Bone marrow (tissue), 2 donors: ENCODE results near the gene TAF7.
"Not testable (repeated sequence)": the region's sequence is repeated elsewhere in the genome, so short reads cannot be mapped to it uniquely, and the experiment has no call there.

ENCODE experiments used
- DNase-seq, 2 donors: peaks; one replicate each; lab custom pipeline; 2025; lab: John Stamatoyannopoulos, UW

The TAF7 gene

GRCh38 chr5:141338538-141339306 is 18.1 kb upstream of the TAF7 start, which contains the start of gene PCDHGA2:
Gene PCDHGA2, plus strand, starts transcription at chr5:141338760.
- DNase-seq = no peak

GRCh38 chr5:141332571-141332970 is 12.0 kb upstream of the TAF7 start:
- not testable (repeated sequence) for DNase-seq

DNA sequence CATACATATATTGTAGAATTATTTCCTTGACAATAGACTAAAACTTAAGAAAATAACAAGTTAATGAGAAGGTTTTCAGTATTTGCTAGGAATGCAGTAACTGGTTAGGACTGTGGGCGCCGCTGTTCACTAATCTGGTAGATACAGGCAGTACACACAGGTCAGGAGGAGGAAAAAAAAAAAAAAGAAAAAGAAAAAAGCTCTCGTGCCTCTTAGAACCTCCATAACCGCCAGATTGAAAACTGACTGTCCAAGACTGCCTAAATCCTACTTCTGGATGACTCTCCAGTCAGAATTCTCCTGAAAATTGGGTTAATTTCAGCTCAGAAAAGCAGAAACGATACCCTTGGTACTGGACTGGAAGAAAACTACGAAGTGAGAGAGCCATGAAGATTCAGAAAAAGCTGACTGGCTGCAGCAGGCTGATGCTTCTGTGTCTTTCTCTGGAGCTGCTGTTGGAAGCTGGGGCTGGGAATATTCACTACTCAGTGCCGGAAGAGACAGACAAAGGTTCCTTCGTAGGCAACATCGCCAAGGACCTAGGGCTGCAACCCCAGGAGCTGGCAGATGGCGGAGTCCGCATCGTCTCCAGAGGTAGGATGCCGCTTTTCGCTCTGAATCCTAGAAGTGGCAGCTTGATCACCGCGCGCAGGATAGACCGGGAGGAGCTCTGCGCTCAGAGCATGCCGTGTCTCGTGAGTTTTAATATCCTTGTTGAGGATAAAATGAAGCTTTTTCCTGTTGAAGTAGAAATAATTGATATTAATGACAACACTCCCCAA is 9.9 kb upstream of the TAF7 start, which contains the start of gene PCDHGA1:
Gene PCDHGA1 (plus strand): TSS at position 216 of the 782 bp plus-strand sequence.
- no peak for DNase-seq

GRCh38 chr5:141328231-141328630 is 7.6 kb upstream of the TAF7 start:
- no peak for DNase-seq

DNA sequence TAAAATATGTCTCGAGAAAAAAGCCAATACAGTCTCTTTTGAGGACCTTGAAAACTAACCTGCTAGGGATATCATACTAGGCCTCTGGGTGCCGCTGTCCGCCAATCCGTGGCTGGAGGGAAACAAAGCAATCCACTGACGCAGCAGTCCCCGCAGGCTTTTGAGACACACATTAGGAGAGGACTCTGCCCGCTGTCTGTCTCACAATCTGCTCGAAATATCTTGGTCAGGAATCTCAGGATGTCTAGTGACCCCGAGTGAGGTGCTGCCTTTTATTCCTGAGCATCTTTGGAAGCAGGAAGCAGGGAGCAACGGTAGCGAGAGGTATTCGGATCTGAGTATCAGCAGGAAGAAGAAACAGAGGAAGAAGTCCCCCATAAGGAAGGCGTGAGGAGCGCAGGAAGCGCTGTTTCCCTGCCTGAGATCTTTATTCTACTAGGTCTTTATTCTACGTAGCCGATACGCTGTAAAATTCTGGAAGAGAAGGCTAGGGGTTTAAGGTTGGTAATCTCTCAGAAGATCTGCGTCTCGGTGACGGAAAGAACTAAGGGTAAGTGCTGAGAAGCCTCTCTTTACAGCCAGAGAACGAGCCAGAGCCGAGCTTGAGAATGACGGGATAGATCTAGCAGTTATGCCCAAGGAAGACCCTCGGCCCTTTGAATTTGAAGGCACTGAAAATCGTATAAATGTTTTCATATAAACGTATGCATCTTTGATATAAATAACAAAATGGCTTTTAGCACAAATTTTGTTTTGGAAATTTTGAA is 5.7 kb upstream of the TAF7 start:
- DNase-seq = peak in 1 of 2 donors; percentile 65

- no peak for DNase-seq
These were observed 1.7 kb upstream of the TAF7 start for GRCh38 chr5:141322261-141322660.

DNA sequence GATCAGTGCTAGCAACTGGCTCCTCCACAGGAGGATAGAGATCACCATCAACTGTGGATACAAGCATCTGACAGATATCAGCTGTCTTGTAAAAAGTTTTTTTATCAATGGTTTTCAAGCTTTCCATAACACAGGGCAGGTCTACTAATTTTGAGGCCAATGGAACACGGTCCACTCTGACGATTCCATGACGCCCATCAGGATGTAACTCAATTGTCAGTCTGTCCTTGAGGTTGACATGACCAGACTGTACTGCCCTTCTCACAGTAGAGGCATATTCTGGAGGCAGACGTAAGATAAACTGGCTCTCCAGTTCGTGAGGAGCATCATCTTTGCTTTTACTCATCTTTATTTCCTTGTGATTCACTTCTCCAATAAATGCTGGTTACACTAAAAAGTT is 885 bp downstream of the TAF7 start:
- no peak for DNase-seq

GRCh38 chr5:141319202-141319601 is 1.4 kb downstream of the TAF7 start:
- DNase-seq = no peak

- not testable (repeated sequence) for DNase-seq
These were observed 3.6 kb downstream of the TAF7 start for GRCh38 chr5:141316963-141317362.

DNA sequence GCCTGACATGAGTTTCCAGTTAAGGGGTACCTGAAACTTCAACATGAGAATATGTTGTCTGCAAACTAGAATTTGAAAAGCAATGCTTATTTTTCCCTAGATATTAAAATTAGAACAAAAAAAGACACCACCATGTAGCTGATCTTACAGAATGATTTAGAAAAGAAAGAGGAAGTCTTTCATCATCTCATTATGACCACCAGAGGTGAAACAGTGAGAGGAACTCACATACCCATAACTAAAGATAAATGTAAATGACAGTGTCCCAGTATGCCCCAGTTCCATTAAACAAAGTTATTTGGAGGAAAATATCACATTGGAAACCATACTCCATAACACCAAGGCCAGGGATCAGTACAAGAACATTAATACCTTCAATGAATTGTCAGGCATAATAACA is 6.9 kb downstream of the TAF7 start:
- DNase-seq = no peak

- no peak for DNase-seq
These were observed 14.0 kb downstream of the TAF7 start for GRCh38 chr5:141306630-141307029.

DNA sequence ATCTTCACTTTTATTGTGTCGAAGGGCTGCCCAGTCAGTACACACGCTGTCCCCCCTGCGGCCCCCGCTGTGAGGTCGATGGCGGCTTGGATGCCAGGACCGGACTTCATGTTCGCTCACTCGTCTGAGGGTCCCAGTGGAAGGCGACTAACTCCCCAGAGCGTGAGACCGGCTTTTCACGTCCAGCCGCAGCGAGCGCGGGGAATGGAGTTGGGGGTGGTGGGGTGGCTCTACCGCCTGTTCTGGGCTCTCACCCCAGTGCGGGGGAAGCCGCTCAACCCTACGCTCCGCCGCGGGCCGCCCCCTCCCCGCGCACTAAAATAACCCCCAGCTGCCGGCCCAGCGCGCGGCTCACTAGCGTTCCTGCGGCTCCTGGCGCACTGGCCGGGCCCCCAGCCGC is 16.8 kb downstream of the TAF7 start, which contains the start of gene SLC25A2:
Gene SLC25A2 (minus strand): TSS at position 294 of the 400 bp plus-strand sequence. CDS start 184 bp downstream, at position 110.
- DNase-seq = no peak

DNA sequence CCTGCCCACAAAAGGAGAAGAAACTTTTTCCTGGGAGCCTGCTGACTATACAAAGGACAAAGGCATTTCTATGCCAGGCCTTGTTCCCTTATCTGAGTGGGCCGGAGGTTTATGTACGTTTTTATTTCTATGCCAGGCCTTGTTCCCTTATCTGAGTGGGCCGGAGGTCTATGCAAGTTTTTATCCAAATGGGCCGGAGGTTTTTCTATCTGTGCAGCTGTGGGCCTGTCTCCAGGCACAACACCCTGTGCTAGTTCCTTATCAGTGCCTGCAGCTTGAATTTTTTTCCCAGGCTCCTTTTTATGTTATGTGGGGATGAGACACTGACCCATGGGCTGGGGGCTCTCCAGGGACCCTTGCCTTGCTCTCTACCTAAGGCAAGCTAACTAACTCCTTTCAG is 22.2 kb downstream of the TAF7 start:
- DNase-seq = no peak

- DNase-seq = no peak
These were observed 47.7 kb downstream of the TAF7 start for GRCh38 chr5:141272906-141273305.

- DNase-seq = no peak
These were observed 51.4 kb downstream of the TAF7 start for GRCh38 chr5:141269195-141269594.
